GM10847 (cell line): ENCODE measurements around the gene KRT6C.

Experiments
- POLR2A ChIP-seq: IDR thresholded peaks from 2 replicates; pipeline ENCODE4 v1.6.1; 2011; ENCODE audit not compliant: insufficient read length; ENCODE audit errors: extremely low read depth

Gene KRT6C

DNA sequence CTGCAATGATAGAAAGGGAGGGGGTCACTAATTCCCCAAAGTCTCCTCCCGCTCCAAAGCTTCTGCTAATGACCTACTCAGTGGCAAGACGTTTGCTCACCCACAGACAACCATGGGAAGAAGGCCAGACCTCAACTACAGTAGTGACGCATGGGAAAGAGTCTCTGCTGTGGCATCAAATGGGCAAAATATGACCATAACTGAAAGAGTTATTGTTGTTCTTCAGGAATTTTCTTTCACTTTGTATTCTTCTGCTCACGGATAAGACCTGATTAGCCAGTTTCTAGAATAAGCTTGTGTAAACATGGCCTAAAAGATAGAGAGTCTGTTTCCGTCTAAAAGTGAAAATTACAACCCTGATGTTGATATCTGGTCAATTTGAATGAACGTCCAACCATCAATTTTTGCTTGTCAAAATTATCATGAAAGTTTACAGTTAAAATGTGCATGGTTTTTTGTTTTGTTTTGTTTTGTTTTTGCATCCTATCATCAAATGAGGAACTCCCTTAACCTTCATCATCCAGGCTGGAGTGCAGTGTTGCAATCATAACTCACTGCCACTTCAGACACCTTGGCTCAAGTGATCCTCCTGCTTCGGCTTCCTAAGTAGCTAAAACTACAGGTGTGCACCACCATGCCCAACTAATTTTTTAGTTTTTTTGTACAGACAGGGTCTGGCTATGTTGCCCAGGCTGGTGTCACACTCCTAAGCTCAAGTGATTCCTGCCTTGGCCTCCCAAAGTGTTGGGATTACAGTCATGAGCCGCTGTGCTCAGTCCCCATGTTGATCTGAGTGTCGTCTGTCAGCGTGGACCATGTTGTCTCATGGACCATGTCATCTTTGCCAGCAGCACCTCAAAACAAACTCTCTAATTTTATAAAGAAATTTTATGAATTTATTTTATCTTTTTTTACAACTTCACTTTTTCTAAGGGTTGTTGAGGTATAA, 28.7 kb downstream of the KRT6C start:
- no peak for TF ChIP-seq POLR2A

DNA sequence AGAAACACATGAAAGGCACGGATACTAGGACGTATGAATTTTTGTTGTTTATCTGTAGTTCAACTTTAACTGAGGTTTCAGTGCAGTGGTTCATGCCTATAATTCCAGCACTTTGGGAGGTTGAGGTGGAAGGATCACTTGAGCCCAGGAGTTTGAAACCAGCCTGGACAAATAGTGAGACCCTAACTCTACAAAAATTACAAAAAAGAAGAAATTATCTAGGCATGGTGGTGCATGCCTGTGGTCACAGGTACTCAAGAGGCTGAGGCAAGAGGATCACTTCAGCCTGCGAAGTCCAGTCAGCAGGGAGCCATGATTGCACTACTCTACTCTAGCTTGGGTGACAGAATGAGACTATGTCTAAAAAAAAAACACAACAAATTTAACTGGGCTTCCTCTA, 29.6 kb downstream of the KRT6C start:
- no peak for TF ChIP-seq POLR2A

DNA sequence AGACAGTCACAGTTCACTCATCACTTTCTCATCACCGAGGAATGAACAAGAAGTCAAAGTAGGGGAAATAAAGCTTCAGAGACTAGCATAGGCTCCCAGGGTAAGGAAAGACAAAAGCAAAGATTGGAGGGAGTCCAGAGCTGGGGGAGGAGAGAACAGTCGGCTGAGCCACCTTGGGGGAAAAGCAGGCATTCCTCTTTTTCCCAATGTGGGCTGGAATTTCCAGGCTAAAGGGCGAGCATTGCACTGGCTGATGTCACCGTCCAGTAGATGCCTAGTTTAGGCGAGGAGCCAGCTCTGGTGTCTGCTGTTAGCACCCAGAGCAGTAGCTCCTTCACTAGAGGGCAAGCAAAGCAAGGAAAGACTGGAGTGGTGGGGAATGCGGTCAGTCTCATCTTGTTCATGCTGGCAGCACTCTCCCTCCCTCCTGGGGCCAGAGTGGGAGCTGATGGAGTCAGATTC, 31.0 kb downstream of the KRT6C start:
- no peak for TF ChIP-seq POLR2A

DNA sequence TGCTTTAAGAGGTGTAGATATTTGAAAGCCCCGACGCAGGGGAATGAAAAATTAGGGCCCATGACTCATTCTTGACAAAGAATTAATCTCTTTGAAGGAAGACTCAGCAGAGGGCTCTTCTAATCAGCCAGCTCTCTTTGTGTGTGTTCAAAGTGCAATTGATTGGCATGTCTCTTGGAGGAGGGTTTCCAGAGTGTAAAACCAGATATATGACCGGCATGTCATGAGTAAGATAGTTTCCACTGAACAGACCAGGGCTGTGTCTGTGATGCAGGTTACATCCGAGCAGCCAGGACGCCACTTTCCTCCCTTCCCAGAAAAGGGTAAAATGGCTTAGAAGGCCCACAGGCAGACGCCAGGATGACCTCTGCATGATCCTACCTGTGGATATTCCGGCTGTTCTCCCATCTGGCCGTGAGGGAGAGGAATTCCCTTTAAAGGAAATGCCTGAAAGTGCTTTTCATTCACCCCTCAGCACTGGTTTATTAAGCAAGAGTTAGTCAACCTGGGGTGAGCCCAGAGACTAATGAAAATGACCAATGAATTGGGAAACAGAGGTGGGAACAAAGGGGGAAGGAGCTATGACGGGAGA, 32.2 kb downstream of the KRT6C start:
- no peak for TF ChIP-seq POLR2A

DNA sequence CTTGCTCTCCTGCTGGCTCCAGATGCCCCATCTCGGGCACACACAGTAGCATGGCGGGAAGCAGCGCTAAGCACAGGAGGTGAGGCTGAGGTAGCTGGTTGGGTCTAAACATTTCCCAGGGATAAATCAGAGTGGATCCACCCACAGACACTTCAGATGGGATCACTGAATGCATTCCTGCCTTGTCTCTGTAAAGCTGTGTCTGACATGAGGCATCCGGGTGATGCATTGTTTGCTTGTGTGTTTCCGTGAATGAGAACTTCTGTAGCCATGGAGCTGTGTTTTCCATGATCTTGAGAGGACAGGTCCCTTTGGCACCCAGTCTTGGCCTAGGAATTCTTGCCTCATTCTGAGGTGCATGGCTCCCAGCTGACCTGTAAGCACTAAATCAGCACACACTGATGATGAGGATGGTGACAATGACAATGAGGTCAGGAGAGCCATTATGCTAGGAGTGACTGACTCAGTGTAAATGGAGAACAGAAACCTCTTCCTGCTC, 32.7 kb downstream of the KRT6C start:
- TF ChIP-seq POLR2A: no peak

DNA sequence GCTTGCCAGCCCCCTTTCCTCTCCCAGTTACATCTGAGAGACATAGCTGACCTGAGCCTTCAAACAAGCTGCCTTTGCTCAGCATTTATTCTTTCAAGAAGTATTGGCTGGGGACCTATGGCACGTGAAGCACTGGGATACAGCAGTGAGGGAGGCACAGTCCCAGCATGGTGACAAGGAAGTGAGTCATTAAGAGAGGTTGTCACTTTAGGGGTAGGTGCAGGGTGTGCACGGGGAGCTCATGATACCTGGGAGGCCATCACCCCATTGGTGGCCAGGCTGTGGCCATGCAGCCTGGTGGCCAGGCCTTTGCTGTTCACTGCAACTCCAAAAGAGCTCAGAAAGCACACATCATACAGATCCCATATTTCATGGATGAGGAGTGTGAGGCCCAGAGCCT, 33.8 kb downstream of the KRT6C start:
- no peak for TF ChIP-seq POLR2A

DNA sequence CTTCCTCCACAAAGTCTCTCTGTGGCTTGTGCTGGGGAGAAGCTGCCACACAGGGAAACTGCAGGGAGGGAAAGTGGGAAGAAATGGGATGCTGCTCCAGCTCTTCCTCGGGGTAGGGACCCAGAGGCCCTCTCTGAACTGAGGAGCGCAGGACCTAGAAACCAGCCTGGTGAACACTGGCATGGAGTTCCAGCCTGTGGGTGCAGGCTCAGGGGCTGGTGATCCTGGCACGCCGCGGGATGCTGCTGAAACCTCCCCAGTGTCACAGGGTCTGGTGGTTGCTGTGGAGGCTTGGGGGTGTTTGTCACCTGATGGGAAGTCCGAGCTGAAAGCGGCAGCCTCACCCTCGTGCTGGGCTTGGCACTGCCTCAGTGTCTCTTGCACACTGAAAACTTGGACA, 34.2 kb downstream of the KRT6C start:
- no peak for TF ChIP-seq POLR2A

DNA sequence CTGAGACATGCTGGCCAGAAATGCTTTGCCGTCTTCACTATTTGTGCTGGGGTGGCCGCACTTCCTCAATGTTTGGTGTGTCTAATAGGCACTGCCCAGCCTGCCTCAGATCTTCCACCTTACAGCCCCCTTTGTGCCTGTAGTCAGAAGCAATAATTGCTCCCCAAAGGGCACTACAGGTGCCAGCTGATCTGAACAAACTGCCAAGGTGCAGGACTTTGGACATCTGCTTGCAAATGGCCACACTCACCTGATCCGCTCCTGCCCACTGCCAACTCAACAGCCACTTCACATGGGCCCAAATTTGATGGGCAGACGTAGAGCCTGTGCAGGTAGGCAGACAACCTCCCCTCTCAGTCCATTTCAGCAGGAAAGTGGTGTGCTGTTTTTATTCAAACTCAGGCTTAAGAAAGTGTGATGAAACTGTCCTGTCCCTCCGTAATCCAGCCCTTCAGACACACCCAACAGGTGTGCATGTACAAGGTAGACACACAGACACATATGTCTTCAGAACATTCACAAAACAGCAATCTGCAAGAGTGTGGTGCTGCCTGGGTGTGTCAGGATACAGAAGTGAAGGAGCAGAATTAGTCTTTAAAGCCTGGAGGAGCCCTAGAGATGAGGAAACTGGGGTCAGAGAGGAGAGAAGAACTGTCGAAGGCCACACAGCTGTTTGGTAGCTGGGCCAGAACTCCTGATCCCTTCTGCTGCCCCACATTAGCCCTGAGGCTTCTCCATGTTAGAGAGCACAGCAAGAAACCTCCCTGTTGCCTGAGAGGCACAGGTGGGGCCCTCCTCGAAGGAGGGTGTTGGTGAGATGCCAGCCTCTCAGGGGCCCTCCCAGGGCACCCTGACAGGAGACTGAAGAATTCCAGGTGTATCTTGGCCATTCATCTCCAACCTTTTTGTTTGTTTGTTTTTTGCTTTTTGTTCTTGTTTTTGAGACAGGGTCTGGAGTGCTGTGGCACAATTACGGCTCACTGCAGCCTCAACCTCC, 35.0 kb downstream of the KRT6C start:
- TF ChIP-seq POLR2A: no peak

DNA sequence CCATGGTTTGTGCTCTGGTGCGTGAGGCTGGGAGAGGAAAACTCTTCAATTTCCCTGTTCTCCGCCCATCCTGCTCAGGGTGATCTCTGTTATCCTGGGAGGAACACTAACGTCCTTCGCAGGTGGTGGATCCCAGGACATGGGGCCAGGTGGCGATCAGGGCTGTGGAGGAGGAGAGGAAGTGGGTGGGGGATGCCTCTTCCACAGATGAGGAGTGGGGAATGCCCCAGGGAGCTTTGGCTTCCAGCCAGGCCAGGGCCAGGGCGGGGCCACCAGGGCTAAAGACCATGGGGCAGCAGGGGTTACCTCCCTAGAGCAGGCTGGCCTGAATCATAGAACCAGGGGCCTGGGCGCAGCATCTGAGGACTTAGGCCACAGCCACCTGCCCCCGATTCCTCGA, 36.1 kb downstream of the KRT6C start:
- no peak for TF ChIP-seq POLR2A

DNA sequence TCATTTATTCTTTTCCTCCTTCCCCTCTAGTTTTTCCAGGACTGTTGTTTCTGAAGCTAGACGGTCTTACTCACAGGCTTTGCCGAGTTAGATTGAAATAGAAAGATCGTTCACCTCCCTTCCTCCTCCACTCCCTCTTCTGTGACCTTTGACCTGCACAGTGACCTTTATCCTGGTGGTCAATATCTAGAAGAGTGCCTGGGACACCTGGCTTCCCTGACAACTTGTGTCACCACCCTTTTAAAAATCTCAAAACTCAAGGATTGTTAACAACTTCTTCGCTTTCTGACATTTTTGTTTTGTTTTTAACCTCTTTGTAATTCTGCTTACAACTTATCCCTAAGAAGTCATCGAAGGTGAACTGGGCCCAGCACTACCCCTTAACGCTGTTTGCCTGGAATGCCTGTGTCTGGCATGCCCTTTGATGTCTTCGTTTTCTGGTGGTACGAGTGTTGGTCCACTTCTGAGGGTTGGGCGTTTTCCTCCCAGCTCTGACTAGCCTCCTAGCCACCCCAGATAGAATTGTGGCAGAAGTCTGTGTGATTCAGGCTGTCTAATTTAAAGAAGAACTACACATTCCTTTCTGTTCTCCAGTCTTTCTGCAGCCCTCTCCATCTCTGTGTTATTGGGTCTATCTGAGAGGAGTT, 36.7 kb downstream of the KRT6C start:
- no peak for TF ChIP-seq POLR2A

DNA sequence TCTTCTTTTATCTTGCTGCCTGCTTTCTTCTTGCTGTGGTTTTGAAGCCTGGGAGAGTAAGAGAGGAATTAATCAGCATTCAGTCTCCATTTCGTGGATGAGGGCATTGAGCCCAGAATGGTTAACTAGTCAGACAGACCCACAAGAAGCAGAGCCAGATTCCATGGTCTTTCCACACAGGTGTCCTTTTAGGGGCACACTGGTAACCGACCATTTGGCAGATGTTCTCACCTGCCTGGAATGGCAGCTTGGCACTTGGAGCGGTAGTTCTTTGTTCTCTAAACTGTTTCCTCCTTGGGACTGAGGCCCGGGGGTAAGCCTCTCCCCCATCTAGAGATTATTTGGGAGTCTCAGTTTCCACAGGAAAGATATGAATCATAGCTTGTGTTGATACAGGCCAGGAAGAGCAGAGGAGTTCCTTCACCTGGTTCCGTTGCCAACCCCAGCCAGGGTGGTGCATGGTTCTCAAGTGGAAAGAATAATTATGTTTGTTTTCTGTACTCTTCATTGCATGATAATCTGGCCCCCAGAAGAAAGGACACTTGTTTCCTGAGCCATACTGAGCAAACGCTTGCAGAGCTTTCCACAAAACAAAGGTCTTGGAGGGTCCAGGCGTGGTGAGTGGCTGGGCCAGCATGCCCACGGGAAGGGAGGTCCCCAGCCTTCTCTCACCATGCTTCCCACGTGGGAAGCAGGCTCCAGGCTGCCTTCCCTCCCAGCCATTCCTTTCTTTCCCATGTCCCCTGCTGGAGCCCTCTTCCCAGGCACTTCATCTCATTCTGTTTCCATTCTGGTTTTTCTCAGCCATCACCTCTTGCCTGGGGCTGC, 37.4 kb downstream of the KRT6C start:
- no peak for TF ChIP-seq POLR2A

DNA sequence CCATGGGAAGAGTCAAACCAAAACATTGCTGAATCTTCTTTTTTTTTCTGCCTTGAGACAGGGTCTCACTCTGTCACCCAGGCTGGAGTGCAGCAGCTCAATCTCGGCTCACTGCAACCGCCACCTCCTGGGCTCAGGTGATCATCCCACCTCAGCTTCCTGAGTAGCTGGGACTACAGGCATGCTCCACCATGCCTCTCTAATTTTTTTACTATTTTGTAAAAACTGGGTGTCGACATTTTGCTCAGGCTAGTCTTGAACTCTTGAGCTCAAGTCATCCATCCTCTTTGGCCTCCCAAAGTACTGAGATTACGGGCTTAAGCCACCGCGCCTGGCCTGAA, 38.0 kb downstream of the KRT6C start:
- no peak for TF ChIP-seq POLR2A

DNA sequence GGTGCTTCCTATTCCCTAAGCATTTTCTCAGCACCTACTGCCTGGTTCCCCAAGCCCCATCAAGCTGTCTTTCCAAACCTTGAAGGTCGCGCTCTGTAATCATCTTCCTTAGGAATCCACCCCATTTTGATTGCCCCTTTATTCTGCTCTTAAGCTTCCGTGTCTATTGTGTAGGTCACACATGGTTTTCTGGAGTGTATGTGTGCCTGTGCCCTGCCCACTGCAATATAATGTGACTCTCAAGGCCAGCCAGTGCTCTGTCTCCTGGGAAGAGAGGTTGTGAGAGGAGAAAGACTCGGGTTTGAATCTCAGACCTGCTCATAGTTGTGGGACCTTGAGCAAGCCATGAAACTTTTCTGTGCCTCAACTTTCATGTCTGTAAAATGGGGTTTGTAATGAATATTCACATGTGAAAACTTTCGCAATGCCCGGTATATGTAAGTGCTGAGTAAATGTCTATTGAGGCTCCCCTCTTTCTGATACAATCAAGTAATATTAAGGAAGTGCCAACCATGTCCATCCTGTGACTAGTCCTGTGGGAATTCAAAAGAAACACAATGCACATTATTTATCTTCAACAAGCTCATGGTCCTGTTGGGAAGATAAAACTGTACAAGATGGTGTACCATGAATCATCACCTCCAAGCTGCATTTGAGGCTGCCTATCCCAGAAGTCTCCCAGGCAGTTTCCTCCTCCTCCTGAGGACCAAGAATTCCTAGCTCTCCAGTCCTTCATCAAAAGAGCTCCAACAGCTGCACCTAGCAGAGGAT, 38.7 kb downstream of the KRT6C start:
- no peak for TF ChIP-seq POLR2A
